HCT116 (cell line): Measurements from ENCODE around the gene SUPT3H. TPM values are rescaled to one million over a fixed set of nuclear protein-coding genes. Genes with fewer than 3 reads are reported as not detected.

Experiments
- ATAC-seq: fragments of 200-7000 bp; cut with Tn5 transposase; 2 replicates; pipeline ENCODE4 v1.9.1; 2020; ENCODE audit warnings: mild to moderate bottlenecking, moderate library complexity
- BruUV-seq: library from RNA; stranded (reverse); fragments of 400-500 nt; replicated peaks from 2 replicates; lab custom pipeline; 2021; lab: Mats Ljungman, UMichigan
- CTCF ChIA-PET: fragments of 300-600 bp; sonication (Branson Sonifier 250); formaldehyde crosslinking; loops from one replicate; lab custom pipeline; 2021; ENCODE audit warnings: antibody characterized with exemption; lab: Charles Lee
- POLR2A ChIA-PET: fragments of 300-600, 350-600 bp; sonication (Branson Sonifier 250); formaldehyde crosslinking; loops from one replicate; lab custom pipeline; 2021; ENCODE audit warnings: antibody characterized with exemption; lab: Charles Lee
- RAD21 ChIA-PET, 2 experiments: fragments of 300-600 bp; sonication (Branson Sonifier 250); formaldehyde crosslinking; loops; one replicate each; lab custom pipeline; 2023; ENCODE audit warnings: low total read pairs in 2 of 2; ENCODE audit not compliant: uncharacterized antibody in 2 of 2, unreplicated experiment in 2 of 2, low non-redundant PET in 1 of 2; lab: Charles Lee
- DNase-seq: peaks from one replicate; pipeline ENCODE4 v3.0.0-alpha.2; 2010; ENCODE audit warnings: low read depth, low spot score
- H2AFZ ChIP-seq: fragments of 200-600 bp; shearing (Covaris generic), sonication (generic); 2 replicates; pipeline ENCODE4 v1.6.1; 2017; ENCODE audit warnings: low read depth, mixed run types, mixed read lengths, antibody characterized with exemption, low read length; ENCODE audit not compliant: poor library complexity, severe bottlenecking
- H3K27ac ChIP-seq: 2 replicates; pipeline ENCODE4 v1.5.1; 2012; ENCODE audit warnings: low read depth, low read length
- H3K27me3 ChIP-seq: fragments of 200-600 bp; sonication (generic); 2 replicates; pipeline ENCODE4 v1.6.1; 2016; ENCODE audit warnings: mixed run types, low read length, mixed read lengths; ENCODE audit not compliant: insufficient read depth
- H3K36me3 ChIP-seq, 2 experiments: fragments of 200-500 bp in 1 of 2; fragments of 200-600 bp in 1 of 2; sonication (Bioruptor generic) in 1 of 2; sonication (generic) in 1 of 2; 2 replicates each; pipeline versions ENCODE4 v1.5.1 to v1.6.1; 2014 to 2016; ENCODE audit warnings: low read length in 2 of 2, inconsistent platforms in 1 of 2, mixed read lengths in 1 of 2, mixed run types in 1 of 2; ENCODE audit not compliant: insufficient read depth in 2 of 2, control insufficient read depth in 1 of 2
- H3K4me1 ChIP-seq, 2 experiments: fragments of 200-600 bp in 1 of 2; sonication (generic) in 1 of 2; 2 replicates each; pipeline versions ENCODE4 v1.5.1 to v1.6.1; 2012 to 2017; ENCODE audit warnings: low read length in 2 of 2, inconsistent platforms in 1 of 2, mild to moderate bottlenecking in 1 of 2, mixed read lengths in 1 of 2, mixed run types in 1 of 2, moderate library complexity in 1 of 2; ENCODE audit not compliant: insufficient read depth in 2 of 2, control insufficient read depth in 1 of 2
- H3K4me2 ChIP-seq: fragments of 200-600 bp; sonication (generic); 2 replicates; pipeline ENCODE4 v1.6.1; 2017; ENCODE audit warnings: mixed run types, low read length, mixed read lengths
- H3K4me3 ChIP-seq, 2 experiments: fragments of 200-600 bp in 1 of 2; sonication (generic) in 1 of 2; replicated peaks in 1 of 2; 2 replicates each; pipeline ENCODE4 v1.5.1; 2011 to 2016; ENCODE audit warnings: low read length in 2 of 2, control low read depth in 1 of 2, low read depth in 1 of 2, mild to moderate bottlenecking in 1 of 2, mixed read lengths in 1 of 2, mixed run types in 1 of 2
- H3K79me2 ChIP-seq: fragments of 200-600 bp; sonication (generic); 2 replicates; pipeline ENCODE4 v1.6.1; 2017; ENCODE audit warnings: mild to moderate bottlenecking, mixed run types, low read length, moderate library complexity, mixed read lengths; ENCODE audit not compliant: insufficient read depth
- H3K9ac ChIP-seq: fragments of 200-600 bp; sonication (generic); 2 replicates; pipeline ENCODE4 v1.6.1; 2016; ENCODE audit warnings: low read length, mixed read lengths
- H3K9me2 ChIP-seq: fragments of 200-600 bp; sonication (generic), shearing (Covaris generic); 2 replicates; pipeline ENCODE4 v1.6.1; 2017; ENCODE audit warnings: mixed run types, mild to moderate bottlenecking, moderate library complexity; ENCODE audit not compliant: insufficient read depth
- H3K9me3 ChIP-seq, 2 experiments: fragments of 200-500 bp in 1 of 2; fragments of 200-600 bp in 1 of 2; sonication (Bioruptor generic) in 1 of 2; sonication (generic) in 1 of 2; 2 replicates each; pipeline ENCODE4 v1.6.1; 2014 to 2017; ENCODE audit warnings: low read length in 2 of 2, mixed read lengths in 2 of 2, inconsistent platforms in 1 of 2, low read depth in 1 of 2, mild to moderate bottlenecking in 1 of 2, mixed run types in 1 of 2, moderate library complexity in 1 of 2; ENCODE audit not compliant: control insufficient read depth in 1 of 2, insufficient read depth in 1 of 2
- H4K20me1 ChIP-seq: fragments of 200-600 bp; sonication (generic), shearing (Covaris generic); 2 replicates; pipeline ENCODE4 v1.6.1; 2017; ENCODE audit warnings: mixed run types, mild to moderate bottlenecking, moderate library complexity; ENCODE audit not compliant: insufficient read depth
- RAD21 ChIP-seq: IDR thresholded peaks from 2 replicates; pipeline ENCODE4 v1.6.1; 2012; ENCODE audit warnings: low read depth, mild to moderate bottlenecking
- intact Hi-C: fragments of 100-400 bp; cut with micrococcal nuclease; formaldehyde crosslinking; loops from 2 replicates; pipeline ENCODE4 v1.10.0; 2022
- total RNA-seq: library from RNA; stranded (reverse); gene quantifications from one replicate; pipeline ENCODE4 v1.2.1, GENCODE V29; 2021; ENCODE audit not compliant: unreplicated experiment
- TF ChIP-seq, protein P1 (sequence below): IDR thresholded peaks from 2 replicates; pipeline ENCODE4 v1.6.1; 2011; ENCODE audit warnings: mild to moderate bottlenecking, low read length, moderate library complexity; ENCODE audit not compliant: insufficient replicate concordance; ENCODE audit errors: extremely low read depth
- TF ChIP-seq, protein P2 (sequence below), 3 experiments: fragments of 200-600 bp in 1 of 3; sonication (generic) in 1 of 3; IDR thresholded peaks in 2 of 3; conservative IDR thresholded peaks in 1 of 3; 2 replicates each; pipeline ENCODE4 v1.5.1; 2012 to 2017; ENCODE audit warnings: low read depth in 2 of 3, low read length in 2 of 3, antibody characterized with exemption in 1 of 3, borderline replicate concordance in 1 of 3, control low read depth in 1 of 3, mild to moderate bottlenecking in 1 of 3, mixed read lengths in 1 of 3, mixed run types in 1 of 3, moderate library complexity in 1 of 3; ENCODE audit not compliant: insufficient read depth in 1 of 3

SUPT3H gene
- total RNA-seq, 1 experiment from 2014 or later, result 7.4 TPM

DNA sequence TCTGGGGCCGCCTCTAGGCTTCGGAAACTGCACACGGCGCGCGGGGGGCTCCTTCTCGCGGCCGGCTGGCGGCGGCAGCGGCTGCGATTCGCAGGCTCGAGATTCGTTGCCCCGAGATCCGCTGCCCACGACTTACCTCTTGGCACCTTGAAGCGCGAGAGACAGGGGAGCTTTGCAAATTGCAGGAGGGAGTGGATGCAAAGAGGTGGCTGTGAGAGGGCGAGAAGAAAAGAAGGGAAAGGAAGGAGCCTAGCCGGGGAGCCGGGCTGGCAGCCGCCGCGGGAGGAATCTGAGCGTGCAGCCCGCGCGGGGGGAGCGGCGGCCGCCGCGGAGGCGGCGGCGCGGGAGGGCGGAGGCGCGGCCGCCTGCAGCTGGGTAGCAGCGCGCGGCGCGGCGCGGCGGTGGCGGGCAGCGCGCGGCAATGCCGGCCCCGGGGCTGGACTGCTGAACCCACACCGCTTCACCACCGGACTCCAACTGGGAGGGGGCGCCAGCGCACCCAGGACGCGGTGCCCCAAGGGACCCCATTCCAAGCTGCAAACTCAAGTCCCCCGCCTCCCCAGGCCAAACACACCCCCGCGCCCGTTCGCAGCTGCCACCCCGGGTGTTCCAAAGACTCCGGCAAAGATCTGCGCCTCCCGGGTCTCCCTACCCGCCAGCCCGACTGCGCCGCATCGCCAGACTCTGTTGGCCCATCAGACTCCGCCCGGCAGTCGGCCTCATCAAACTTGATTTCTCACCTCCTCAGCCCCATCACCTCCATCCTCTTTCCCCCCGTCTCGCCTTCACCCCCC, 44.2 kb upstream of the SUPT3H start:
- RAD21 ChIA-PET, result no interaction called here
- intact Hi-C loops, result loop anchor here (1.0 to 5.0 kb wide), 2 partner anchors 292 to 500 kb away; no protein-coding TSS in a partner anchor
- ATAC-seq (peak; percentile 64), DNase-seq (no peak)
- no TSS peak for BruUV-seq
- POLR2A ChIA-PET, result no interaction called here
- peak overlapping the region; percentile 53 to 73 for H3K4me3 ChIP-seq
- no peaks in the 10 kb centered on the region for H3K9me2 ChIP-seq
- peak overlapping the region; percentile 85 for H2AFZ ChIP-seq
- TF ChIP-seq, protein P1, sequence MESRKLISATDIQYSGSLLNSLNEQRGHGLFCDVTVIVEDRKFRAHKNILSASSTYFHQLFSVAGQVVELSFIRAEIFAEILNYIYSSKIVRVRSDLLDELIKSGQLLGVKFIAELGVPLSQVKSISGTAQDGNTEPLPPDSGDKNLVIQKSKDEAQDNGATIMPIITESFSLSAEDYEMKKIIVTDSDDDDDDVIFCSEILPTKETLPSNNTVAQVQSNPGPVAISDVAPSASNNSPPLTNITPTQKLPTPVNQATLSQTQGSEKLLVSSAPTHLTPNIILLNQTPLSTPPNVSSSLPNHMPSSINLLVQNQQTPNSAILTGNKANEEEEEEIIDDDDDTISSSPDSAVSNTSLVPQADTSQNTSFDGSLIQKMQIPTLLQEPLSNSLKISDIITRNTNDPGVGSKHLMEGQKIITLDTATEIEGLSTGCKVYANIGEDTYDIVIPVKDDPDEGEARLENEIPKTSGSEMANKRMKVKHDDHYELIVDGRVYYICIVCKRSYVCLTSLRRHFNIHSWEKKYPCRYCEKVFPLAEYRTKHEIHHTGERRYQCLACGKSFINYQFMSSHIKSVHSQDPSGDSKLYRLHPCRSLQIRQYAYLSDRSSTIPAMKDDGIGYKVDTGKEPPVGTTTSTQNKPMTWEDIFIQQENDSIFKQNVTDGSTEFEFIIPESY, result no peak
- TF ChIP-seq RAD21, result peak; percentile 41
- TF ChIP-seq, protein P2, sequence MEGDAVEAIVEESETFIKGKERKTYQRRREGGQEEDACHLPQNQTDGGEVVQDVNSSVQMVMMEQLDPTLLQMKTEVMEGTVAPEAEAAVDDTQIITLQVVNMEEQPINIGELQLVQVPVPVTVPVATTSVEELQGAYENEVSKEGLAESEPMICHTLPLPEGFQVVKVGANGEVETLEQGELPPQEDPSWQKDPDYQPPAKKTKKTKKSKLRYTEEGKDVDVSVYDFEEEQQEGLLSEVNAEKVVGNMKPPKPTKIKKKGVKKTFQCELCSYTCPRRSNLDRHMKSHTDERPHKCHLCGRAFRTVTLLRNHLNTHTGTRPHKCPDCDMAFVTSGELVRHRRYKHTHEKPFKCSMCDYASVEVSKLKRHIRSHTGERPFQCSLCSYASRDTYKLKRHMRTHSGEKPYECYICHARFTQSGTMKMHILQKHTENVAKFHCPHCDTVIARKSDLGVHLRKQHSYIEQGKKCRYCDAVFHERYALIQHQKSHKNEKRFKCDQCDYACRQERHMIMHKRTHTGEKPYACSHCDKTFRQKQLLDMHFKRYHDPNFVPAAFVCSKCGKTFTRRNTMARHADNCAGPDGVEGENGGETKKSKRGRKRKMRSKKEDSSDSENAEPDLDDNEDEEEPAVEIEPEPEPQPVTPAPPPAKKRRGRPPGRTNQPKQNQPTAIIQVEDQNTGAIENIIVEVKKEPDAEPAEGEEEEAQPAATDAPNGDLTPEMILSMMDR (IDR thresholded peaks at IDR 0.05 in 2 of 3, conservative IDR thresholded peaks at IDR 0.05 in 1 of 3; ENCODE audit: borderline replicate concordance in 1 of 3, insufficient read depth in 1 of 3, low read depth in 2 of 3, low read length in 2 of 3), result peak in 2 of 3 experiments; percentile 14 to 15; a peak in 2 of 6 replicates
- no peaks in the 10 kb centered on the region for H3K79me2 ChIP-seq
- H3K27me3 ChIP-seq, result peaks cover 18% of the 10 kb centered on the region
- H3K9me3 ChIP-seq, result no peaks in the 10 kb centered on the region
- H3K27ac ChIP-seq, result peak overlapping the region; percentile 33; the same call in 1 of the 2 replicates
- H3K4me2 ChIP-seq, result peak overlapping the region; percentile 100
- no peaks in the 10 kb centered on the region for H3K36me3 ChIP-seq
- peak overlapping the region; percentile 51 for H3K9ac ChIP-seq
- peaks cover 8 to 36% of the 10 kb centered on the region in 2 experiments for H3K4me1 ChIP-seq
- no peaks in the 10 kb centered on the region for H4K20me1 ChIP-seq
- CTCF ChIA-PET, result interaction anchor here (1.2 to 2.1 kb wide), 3 partner anchors 293 to 947 kb away, joined by 3 to 11 read pairs (median 5); no protein-coding TSS in a partner anchor
